Stimulated activated CD8-positive, alpha-beta memory T cell treated with anti-CD3 and anti-CD28 coated beads, Interleukin-4, amount 100 ng/mL, for 1 hour (primary cell): ENCODE measurements around the gene SPIN1.
"Not testable (repeated sequence)": the region's sequence is repeated elsewhere in the genome, so short reads cannot be mapped to it uniquely, and the experiment has no call there.

ENCODE experiments used
- DNase-seq, 2 donors: peaks; one replicate each; pipeline ENCODE4 v3.0.0-alpha.2; 2020; ENCODE audit warnings: low read depth in 2 of 2, low spot score in 1 of 2

The SPIN1 gene

DNA sequence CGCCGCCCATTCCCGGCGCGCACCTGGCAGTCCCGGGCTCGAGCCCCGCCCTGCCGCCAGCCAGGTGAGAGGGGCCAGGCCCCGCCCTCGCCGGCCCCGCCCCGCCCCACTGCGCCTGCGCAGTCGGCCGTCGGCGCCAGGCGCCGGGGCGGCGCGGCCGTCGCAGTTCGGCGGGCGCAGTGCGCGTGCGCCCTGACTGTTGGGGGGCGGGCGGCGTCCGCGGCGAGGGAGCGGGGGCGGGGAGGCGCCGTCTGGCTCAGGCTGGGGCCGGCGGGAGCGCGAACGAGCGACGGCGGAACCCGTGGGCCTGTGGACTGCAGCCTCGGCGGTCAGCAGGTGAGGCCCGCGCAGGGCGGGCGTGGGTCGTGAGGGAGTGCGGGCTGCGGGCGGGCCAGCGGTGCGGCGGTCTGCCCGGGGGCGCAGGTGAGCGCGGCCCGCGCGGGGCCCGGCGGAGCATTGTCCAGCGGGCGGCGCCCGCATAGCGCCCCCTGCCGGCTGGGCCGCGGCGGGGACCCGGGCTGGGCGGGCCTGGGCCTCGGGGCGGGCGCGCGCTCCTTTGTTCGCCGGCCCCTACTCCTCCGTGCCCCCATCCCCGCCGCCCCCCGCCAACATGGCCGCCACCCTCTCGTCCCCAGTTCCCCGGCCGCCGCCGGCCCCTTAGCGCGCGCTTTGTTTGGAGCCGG, at the start of gene SPIN1:
TSS of gene SPIN1 (plus strand) at position 242 of the 683 bp plus-strand sequence. CDS start 38,096 bp downstream, outside the sequence.
- peak; percentile 60 to 77 for DNase-seq

DNA sequence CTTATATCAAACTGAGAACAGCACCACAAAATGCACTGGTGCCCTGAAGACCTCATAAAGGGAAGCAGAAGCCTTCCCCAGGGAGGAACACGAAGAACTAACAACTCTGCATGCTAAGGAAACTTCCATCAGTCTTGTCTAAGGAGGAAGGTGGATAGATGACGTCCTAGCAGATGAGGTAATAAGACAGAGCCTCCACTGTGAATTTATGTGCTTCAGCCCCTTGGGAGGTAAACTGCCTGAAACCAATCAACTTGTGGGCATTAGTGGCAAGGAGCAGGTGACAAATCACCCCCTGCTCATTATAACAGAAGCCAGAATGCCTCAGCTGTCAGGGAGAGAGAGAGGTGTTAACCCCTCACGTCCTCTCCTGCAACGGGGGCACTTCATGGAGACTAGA, 48.9 kb upstream of the SPIN1 start:
- DNase-seq = no peak

DNA sequence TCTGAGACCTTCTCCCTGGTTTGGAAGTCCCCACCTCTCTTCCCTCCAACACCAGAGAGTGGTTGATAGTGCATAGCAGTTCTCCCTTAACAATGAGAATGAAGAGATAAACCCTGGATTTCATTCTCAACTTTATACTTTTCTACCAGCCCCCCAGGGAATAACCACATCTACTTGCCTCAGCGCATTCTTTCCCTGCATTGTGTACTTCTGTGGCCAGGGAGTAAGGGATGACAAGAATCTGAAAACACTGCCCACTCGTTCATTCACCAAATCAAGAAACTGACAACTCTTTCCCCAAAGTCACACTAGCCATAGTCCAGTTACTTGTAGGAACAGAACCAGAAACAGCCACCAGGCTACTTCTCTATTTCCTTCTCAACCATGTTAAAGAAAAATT, 46.0 kb upstream of the SPIN1 start:
- DNase-seq = no peak

DNA sequence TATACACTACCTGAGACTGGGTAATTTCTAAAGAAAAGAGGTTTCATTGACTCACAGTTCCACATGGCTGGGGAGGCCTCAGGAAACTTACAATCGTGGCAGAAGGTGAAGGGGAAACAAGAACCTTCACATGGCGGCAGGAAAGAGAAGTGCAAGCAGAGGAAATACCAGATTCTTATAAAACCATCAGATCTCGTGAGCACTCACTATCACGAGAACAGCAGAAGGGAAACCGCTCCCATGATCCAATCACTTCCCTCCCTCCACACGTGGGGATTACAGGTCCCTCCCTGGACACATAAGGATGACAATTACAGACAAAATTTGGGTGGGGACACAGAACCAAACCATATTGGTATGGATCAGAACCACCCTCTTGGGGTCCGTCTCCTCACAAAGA, 44.2 kb upstream of the SPIN1 start:
- no peak for DNase-seq

DNA sequence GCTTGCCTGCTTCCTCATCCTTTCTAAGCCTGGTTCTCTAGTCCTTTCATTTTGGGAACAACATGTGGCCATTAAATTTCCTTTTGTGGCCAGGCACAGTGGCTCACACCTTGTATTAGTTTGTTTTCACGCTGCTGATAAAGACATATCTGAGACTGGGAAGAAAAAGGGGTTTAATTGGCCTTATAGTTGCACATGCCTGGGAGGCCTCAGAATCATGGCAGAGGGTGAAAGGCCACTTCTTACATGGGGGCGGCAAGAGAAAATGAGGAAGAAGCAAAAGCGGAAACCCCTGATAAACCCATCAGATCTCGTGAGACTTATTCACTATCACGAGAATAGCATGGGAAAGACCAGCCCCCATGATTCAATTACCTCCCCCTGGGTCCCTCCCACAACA, 37.9 kb upstream of the SPIN1 start:
- DNase-seq = not testable (repeated sequence)

DNA sequence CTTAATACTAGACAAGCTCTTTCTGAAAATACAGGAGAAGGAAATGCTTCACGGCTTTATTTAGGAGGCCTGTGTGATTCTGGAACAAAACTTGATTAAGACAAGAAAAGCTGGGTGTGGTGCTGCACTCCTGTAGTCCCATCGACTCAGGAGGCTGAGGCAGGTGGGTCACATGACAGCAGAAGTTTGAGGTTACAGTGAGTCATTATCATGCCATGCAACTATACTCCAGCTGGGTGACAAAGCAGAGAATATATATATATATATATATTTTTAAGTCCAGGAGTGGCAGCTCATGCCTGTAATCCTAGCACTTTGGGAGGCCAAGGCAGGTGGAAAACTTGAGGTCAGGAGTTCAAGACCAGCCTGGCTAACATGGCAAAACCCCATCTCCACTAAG, 33.1 kb upstream of the SPIN1 start:
- no peak for DNase-seq

DNA sequence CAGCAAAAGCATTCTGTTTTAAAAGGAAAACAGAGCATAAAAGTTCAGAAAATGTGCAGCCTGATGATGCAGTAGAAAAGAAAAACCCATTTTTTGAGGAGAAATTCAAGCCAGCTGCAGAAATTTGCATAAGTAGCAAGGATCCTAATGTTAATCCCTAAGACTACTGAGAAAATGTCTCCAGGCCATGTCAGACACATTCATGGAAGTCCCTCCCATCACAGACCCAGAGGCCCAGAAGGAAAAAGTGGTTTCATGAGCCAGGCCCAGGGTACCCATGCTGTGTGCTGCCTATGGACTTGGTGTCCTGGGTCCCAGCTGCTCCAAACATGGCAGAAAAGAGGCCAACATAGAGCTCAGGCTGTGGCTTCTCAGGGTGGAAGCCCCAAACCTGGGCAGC, 31.0 kb upstream of the SPIN1 start:
- not testable (repeated sequence) for DNase-seq

DNA sequence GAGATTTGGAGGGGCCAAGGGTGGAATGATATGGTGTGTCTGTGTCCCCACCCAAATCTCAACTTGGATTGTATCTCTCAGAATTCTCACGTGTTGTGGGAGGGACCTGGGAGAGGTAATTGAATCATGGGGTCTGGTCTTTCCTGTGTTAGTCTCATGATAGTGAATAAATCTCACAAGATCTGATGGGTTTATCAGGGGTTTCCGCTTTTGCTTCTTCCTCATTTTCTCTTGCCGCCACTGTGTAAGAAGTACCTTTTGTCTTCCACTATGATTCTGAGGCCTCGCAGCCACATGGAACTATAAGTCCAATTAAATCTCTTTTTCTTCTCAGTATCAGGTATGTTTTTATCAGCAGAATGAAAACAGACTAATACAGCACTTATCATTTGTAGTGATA, 29.5 kb upstream of the SPIN1 start:
- no peak for DNase-seq

DNA sequence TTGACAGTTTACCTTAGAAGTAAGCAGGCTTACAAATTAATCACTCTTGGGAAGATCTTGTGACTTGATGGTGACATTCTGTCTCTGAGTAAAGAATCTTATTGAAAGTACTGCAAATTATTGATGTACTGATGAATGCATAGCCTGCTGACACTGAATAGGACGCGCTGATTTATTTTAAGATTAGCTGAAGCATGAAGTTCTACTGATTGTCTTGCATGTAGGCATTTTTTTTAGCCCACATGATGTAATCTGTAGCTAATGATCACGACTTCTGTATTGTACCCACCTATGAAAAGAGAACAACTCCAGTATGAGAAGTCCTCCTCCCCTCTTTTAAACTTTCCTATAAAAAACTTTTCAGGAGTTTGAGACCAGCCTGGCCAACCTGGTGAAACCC, 28.3 kb upstream of the SPIN1 start:
- no peak for DNase-seq

DNA sequence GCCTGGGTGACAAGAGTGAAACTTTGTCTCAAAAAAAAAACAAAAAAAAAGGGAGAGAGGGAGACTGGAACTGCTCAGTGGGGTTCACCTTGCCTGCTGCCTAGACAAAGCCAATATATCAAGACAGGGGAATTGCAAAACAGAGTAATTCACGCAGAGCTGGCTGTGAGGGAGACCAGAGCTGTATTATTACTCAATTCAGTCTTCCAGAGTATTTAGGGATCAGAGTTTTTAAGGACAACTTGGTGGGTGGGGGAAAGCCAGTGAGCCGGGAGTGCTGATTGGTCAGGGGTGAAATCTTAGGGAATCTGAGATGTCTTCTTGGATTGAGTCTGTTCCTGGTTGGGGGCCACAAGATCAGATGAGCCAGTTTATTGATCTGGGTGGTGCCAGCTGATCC, 25.6 kb upstream of the SPIN1 start:
- no peak for DNase-seq

DNA sequence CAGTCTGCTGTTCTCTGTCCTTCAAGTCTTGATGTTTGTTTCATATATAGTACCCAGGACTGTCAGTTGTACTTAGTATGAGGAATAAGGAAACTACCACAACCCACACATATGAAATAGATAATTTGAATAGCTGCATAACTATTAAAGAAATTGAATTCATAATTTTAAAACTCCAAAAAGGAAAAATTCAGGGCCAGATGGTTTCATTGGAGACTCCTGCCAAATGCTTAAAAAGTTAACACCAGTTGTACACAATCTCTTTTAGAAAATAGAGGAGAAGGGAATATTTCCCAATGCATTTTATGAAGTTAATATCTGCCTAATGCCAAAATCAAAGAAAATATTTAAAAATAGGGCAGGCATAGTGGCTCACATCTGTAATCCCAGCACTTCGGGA, 24.6 kb upstream of the SPIN1 start:
- no peak for DNase-seq

DNA sequence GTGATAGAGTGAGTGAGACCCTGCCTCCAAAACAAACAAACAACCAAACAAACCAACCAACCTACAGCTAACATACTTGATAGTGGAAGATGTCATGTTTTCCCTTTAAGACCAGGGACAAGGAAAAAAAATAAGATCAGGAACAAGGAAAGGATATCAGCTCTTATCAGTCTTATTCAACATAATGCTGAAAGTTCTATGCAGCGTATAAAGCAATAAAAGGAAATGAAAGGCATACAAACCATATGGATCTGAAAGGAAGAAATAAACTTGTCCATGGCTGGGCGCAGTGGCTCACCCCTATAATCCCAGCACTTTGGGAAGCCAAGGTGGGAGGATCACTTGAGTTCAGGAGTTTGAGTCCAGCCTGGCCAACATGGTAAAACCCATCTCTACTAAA, 23.5 kb upstream of the SPIN1 start:
- DNase-seq = no peak

DNA sequence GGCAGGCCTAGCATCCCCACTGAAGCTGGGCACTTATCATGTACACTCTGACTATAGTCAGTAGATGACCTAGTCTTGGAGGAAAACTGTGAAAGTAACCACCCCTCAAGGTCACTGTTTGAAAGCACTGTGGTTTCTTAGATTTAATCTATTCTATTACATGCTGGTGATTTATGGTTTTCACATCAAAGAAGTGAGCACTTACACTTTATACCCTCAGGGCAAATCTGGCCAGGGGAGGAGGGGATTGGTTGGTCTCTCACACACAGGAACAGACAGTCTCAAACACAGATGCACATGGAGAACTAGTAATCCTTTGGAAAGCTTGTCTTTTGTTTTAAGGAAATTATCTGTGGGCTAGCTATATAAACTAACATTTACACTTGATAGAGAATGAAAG, 17.9 kb upstream of the SPIN1 start:
- no peak for DNase-seq

DNA sequence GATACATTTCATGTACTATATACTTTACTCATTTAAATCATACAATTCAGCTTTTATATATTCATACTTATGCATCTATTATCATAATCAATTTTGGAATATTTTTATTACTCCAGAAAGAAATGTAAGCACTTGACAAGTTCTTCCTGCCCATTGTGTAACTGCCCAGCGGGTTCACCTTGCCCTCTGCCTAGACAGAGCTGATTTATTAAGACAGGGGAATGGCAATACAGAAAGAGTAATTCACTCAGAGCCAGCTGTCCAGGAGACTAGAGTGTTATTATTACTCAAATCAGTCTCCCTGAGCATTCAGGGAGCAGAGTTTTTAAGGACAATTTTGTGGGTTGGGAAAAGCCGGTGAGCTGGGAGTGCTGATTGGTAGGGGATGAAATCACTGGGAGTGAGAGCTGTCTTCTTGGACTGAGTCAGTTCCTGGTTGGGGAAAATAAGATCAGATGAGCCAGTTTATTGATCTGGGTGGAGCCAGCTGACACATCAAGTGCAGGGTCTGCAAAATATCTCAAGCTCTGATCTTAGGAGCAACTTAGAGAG, 16.1 kb upstream of the SPIN1 start:
- DNase-seq = no peak

DNA sequence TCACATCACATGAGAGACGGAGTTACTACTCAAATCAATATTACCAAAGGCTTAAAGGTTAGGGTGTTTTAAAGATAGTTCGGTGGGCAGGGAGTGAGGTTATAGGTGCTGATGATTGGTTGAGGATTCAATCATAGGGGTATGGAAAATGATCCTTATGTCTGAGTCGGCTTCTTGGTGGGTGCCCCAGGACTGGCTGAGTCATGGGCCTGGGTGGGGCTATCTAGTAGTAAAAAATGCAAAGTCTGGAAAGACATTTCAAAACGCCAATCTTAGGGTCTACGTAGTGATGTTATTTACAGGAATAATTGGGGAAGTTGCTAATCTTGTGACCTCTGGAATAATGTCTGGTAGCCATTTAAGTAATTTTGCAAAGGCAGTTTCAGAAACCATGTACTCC, 15.2 kb upstream of the SPIN1 start:
- DNase-seq = no peak

DNA sequence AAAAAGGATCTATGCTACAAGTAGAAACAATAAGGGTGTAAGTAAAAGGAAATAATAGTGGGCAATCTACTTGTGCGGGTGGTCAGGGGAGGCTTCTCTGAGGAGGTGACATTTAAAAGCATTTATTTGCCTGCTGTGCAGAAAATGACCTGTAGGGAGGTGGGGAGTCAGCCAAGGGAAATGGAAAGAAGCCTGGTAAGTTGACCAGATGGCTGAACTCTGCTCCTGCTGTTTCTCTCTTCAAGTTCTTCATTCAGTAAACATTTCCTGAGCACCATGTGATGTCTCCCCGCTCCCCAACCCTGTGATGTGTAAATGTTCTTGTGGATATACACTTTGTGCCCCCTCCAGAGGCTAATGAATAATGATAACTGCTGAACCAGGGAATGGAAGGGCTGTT, 9.9 kb upstream of the SPIN1 start:
- no peak for DNase-seq

DNA sequence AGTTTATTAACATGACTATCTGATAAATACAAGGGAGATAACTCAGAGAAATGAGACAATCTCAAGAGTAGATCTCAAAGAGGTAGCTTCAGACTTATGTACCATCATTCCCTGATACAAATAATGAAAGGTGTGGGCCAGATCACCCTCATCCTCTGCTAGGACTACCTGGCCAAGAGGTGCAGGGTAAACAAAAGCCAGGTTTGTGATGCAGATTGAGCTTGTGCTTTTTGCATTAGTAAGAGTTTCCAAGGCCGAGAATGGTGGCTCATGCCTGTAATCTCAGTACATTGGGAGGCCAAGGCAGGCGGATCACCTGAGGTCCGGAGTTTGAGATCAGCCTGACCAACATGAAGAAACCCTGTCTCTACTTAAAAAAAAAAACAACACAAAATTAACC, 8.9 kb upstream of the SPIN1 start:
- DNase-seq = no peak

DNA sequence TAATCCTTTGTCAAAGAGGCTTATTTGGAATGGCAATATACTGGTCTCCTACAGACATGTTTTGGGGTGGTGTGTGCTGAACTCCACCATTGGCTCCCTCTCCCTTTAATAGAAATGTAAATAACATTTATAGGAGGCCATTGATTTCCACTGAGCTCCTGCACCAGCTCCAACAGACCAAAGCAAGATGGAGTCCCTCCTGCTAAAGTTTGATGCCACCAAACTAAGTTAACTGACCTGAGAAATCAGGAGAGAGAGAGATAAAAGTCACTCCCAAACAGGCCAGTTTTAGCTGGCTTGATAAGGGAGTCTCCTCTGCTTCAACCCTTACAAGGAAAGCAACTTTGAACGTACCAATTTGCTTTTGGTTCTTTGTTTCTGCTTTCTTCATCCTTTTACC, 8.1 kb upstream of the SPIN1 start:
- no peak for DNase-seq

DNA sequence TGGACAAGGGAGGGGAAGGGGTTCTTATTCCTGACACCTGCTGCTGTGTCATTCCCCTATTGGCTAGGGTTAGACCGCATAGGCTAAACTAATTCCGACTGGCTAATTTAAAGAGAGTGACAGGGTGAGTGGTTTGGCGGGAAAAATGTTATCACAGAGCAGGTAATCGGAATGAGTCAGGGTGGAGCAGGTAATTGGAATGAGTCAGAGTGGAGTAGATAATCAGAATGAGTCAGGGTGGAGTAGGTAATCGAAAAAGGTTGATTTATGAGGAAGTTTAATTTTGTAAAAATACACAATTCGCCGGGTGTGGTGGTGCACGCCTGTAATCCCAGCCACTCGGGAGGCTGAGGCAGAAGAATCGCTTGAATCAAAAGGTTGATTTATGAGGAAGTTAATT, 6.9 kb upstream of the SPIN1 start:
- DNase-seq = not testable (repeated sequence)

DNA sequence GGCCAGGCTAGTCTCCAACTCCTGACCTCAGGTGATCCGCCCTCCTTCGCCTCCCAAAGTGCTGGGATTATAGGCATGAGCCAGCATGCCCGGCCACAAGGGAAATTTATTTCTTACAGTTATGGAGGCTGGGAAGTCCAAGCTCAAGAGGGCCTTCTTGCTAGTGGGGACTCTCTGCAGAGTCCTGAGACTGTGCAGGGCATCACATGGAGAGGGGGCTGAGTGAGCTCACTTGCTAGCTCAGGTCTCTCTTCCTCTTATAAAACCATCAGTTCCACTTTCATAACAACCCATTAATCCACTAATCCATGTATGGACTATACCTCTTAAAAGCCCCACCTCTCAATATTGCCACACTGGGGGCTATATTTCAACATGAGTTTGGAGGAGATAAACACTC, 5.1 kb upstream of the SPIN1 start:
- no peak for DNase-seq

DNA sequence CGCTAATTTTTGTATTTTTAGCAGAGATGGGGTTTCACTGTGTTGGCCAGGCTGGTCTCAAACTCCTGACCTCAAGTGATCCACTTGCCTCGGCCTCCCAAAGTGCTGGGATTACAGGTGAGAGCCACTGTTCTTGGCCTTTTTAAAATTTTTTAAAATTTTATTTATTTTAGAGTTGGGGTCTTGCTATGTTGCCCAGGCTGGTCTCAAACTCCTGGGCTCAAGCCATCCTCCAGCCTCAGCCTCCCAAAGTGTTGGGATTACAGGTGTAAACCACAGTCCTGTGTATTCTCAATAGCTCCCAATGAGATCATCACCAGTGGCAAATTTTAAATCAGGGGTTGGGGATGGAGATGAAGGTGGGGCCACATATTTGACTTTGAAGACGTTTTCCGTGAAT, 2.1 kb upstream of the SPIN1 start:
- not testable (repeated sequence) for DNase-seq

DNA sequence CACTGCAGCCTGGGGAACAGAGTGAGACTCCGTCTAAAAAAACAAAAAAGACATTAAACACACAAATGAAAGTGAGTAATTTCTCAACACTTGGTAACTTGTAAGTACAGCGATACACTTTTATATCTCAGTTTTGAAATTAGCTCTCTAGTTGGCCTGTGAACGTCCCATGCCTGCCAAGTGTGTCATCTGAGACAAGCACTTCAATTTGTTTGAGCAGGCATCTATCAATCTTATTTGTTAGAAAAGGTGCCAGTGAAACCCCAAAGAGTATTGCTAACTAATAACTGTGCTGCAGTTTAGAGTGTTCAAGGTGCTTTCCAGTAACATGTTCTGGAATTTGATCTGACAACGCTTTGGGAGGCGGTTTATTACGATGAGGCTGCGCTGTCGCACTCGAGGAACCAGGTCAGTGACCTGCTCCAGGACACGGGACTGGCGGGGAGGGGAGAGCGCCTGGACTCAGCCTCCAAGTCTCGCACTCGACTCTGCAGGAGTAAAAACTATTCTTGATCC, 1.1 kb upstream of the SPIN1 start:
- DNase-seq = no peak

DNA sequence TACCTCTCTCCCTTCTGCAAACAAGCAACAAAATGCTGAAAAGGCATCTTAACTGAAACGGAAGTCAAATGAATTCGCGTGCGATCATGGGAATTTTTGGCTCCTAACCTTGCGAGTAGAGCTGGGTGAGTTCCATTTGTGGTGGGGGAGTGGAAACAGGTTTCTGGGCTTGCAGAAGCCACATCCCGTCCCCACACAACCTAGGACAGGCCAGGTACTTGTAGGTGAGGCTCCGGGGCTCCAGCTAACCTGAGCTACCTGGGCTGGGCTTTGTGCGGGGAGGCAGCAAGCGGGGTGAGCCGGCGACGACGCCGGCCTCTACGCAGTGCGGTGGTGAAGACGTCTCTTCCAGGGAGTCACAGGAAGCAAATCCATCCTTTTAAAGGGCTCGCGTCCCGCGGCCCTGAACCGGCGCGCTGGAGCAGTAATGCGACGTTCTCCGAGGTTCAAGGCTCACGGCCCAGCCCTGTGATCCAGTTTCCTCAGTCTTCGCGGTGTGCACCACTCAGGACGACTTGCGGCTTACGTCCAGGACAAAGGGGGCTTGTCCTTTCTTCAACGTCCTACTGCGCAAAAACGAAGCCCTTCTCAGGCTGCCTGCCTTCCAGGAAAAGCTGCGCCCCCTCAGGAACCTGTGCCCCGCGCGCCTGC, 567 bp upstream of the SPIN1 start:
- DNase-seq = peak in 1 of 2 donors; percentile 8
